HepG2 (cell line): Measurements from ENCODE around the gene GPATCH3. TPM values are rescaled to one million over a fixed set of nuclear protein-coding genes. Genes with fewer than 3 reads are reported as not detected.
A peak's percentile ranks its signal among the peaks of the same experiment; 100 is the strongest.

ENCODE experiments used
- AHR ChIP-seq: IDR thresholded peaks from 2 replicates; pipeline ENCODE4 v1.6.1; 2018; ENCODE audit warnings: missing genetic modification reagents, missing compliant biosample characterization
- DR1 ChIP-seq: sonication (generic); formaldehyde crosslinking; IDR thresholded peaks from 2 replicates; pipeline ENCODE4 v1.8.0; 2021; ENCODE audit warnings: mild to moderate bottlenecking, missing genetic modification reagents, inconsistent platforms
- EP300 ChIP-seq, 3 experiments: sonication (generic) in 1 of 3; formaldehyde crosslinking in 1 of 3; IDR thresholded peaks; 2 replicates each; pipeline versions ENCODE4 v1.5.1 to v1.6.1; 2011 to 2020; ENCODE audit warnings: low read depth in 2 of 3, low read length in 2 of 3, borderline replicate concordance in 1 of 3, improper control_type of control experiment in 1 of 3, mild to moderate bottlenecking in 1 of 3, missing genetic modification reagents in 1 of 3, moderate library complexity in 1 of 3
- HES4 ChIP-seq: sonication (generic); formaldehyde crosslinking; IDR thresholded peaks from 2 replicates; pipeline ENCODE4 v1.9.0; 2021; ENCODE audit warnings: mild to moderate bottlenecking, missing genetic modification reagents, borderline replicate concordance
- HOXD1 ChIP-seq: sonication (generic); formaldehyde crosslinking; IDR thresholded peaks from 2 replicates; pipeline ENCODE4 v1.5.0; 2020; ENCODE audit warnings: missing genetic modification reagents
- ISX ChIP-seq: sonication (generic); formaldehyde crosslinking; conservative IDR thresholded peaks from 2 replicates; pipeline ENCODE4 v1.5.0; 2020; ENCODE audit warnings: missing genetic modification reagents
- MBNL3 ChIP-seq: fragments of 250-450 bp; sonication (Bioruptor Pico); conservative IDR thresholded peaks from 2 replicates; pipeline ENCODE4 v1.8.0; 2022; ENCODE audit warnings: mild to moderate bottlenecking, inconsistent platforms
- MED8 ChIP-seq: sonication (generic); formaldehyde crosslinking; IDR thresholded peaks from 2 replicates; pipeline ENCODE4 v1.8.1; 2023; ENCODE audit warnings: mild to moderate bottlenecking, missing genetic modification reagents; ENCODE audit not compliant: insufficient replicate concordance
- NFE2L1 ChIP-seq: sonication (generic); formaldehyde crosslinking; IDR thresholded peaks from 2 replicates; pipeline ENCODE4 v1.4.0; 2020; ENCODE audit warnings: missing genetic modification reagents, mild to moderate bottlenecking, borderline replicate concordance
- NR2C2 ChIP-seq: sonication (generic); formaldehyde crosslinking; IDR thresholded peaks from 2 replicates; pipeline ENCODE4 v1.4.0; 2020; ENCODE audit warnings: missing genetic modification reagents, mild to moderate bottlenecking, moderate library complexity, borderline replicate concordance
- NR2F6 ChIP-seq, 2 experiments: IDR thresholded peaks; 2 replicates each; pipeline ENCODE4 v1.6.1; 2016; ENCODE audit warnings: antibody characterized with exemption in 1 of 2, mild to moderate bottlenecking in 1 of 2
- RBM22 ChIP-seq: fragments of 200-400 bp; formaldehyde crosslinking; optimal IDR thresholded peaks from 2 replicates; pipeline ENCODE3; 2017; ENCODE audit warnings: mild to moderate bottlenecking, low read length, moderate library complexity
- SIX1 ChIP-seq: sonication (generic); formaldehyde crosslinking; IDR thresholded peaks from 2 replicates; pipeline ENCODE4 v1.4.0; 2020; ENCODE audit warnings: missing genetic modification reagents, borderline replicate concordance
- SMYD3 ChIP-seq: sonication (generic); formaldehyde crosslinking; IDR thresholded peaks from 2 replicates; pipeline ENCODE4 v1.8.1; 2023; ENCODE audit warnings: mild to moderate bottlenecking, missing genetic modification reagents
- SP4 ChIP-seq: sonication (generic); formaldehyde crosslinking; IDR thresholded peaks from 2 replicates; pipeline ENCODE4 v1.8.1; 2023; ENCODE audit warnings: mild to moderate bottlenecking, missing genetic modification reagents
- TEAD2 ChIP-seq: sonication (generic); formaldehyde crosslinking; IDR thresholded peaks from 2 replicates; pipeline ENCODE4 v1.9.0; 2021; ENCODE audit warnings: missing genetic modification reagents
- U2AF1 ChIP-seq: fragments of 200-400 bp; formaldehyde crosslinking; optimal IDR thresholded peaks from 2 replicates; pipeline ENCODE3; 2017; ENCODE audit warnings: mild to moderate bottlenecking, low read depth, low read length
- ZNF101 ChIP-seq: sonication (generic); formaldehyde crosslinking; IDR thresholded peaks from 2 replicates; pipeline ENCODE4 v1.4.0; 2020; ENCODE audit warnings: mild to moderate bottlenecking, low read depth, missing genetic modification reagents, borderline replicate concordance
- ZNF253 ChIP-seq: sonication (generic); formaldehyde crosslinking; IDR thresholded peaks from 2 replicates; pipeline ENCODE4 v1.8.0; 2022; ENCODE audit warnings: mild to moderate bottlenecking, missing genetic modification reagents, borderline replicate concordance
- ZNF543 ChIP-seq: sonication (generic); formaldehyde crosslinking; IDR thresholded peaks from 2 replicates; pipeline ENCODE4 v1.4.0; 2020; ENCODE audit warnings: mild to moderate bottlenecking, missing genetic modification reagents
- ZNF577 ChIP-seq: sonication (generic); formaldehyde crosslinking; IDR thresholded peaks from 2 replicates; pipeline ENCODE4 v1.4.0; 2020; ENCODE audit warnings: mild to moderate bottlenecking, low read depth, missing genetic modification reagents, borderline replicate concordance
- ZNF746 ChIP-seq: sonication (generic); formaldehyde crosslinking; IDR thresholded peaks from 2 replicates; pipeline ENCODE4 v1.8.0; 2022; ENCODE audit warnings: mild to moderate bottlenecking, missing genetic modification reagents
- polyA plus RNA-seq, 8 experiments: library from polyadenylated mRNA; depleted of rRNA in 3 of 8; stranded (reverse) in 7 of 8; unstranded in 1 of 8; fragments of >200 nt; fragmentation: Illumina TruSeq in 4 of 8; extraction: Trizol in 4 of 8; gene quantifications; 2 replicates each; pipeline versions ENCODE4 v1.2.1 to v1.2.3, GENCODE V29; 2011 to 2016; ENCODE audit warnings: low read depth in 4 of 8, missing spikeins in 1 of 8, mixed read lengths in 1 of 8; ENCODE audit not compliant: insufficient read depth in 1 of 8
- total RNA-seq, 5 experiments: library from RNA; depleted of rRNA; stranded (reverse); fragments of >200 nt; fragmentation: Illumina TruSeq; extraction: Trizol; gene quantifications; 2 replicates each; pipeline ENCODE4 v1.2.3, GENCODE V29; 2016; ENCODE audit warnings: low read depth in 1 of 5
- TF ChIP-seq, protein P1 (sequence below): sonication (generic); formaldehyde crosslinking; IDR thresholded peaks from 2 replicates; pipeline ENCODE4 v1.4.0; 2020; ENCODE audit warnings: mild to moderate bottlenecking, missing genetic modification reagents
- TF ChIP-seq, protein P2 (sequence below): sonication (generic); formaldehyde crosslinking; conservative IDR thresholded peaks from 2 replicates; pipeline ENCODE4 v1.8.1; 2023; ENCODE audit warnings: missing genetic modification reagents
- TF ChIP-seq, protein P3 (sequence below): conservative IDR thresholded peaks from 2 replicates; pipeline ENCODE4 v1.6.1; 2018; ENCODE audit warnings: missing genetic modification reagents

GPATCH3 gene
- total and polyA plus RNA-seq, 2 of the 13 experiments (the other 11 are each of a cell fraction or from before 2014, with no cell fraction given) = 8.3 to 11.0 TPM

GRCh38 chr1:26900001-26900814, at the start of gene GPATCH3 (continued):
- TF ChIP-seq, protein P1, sequence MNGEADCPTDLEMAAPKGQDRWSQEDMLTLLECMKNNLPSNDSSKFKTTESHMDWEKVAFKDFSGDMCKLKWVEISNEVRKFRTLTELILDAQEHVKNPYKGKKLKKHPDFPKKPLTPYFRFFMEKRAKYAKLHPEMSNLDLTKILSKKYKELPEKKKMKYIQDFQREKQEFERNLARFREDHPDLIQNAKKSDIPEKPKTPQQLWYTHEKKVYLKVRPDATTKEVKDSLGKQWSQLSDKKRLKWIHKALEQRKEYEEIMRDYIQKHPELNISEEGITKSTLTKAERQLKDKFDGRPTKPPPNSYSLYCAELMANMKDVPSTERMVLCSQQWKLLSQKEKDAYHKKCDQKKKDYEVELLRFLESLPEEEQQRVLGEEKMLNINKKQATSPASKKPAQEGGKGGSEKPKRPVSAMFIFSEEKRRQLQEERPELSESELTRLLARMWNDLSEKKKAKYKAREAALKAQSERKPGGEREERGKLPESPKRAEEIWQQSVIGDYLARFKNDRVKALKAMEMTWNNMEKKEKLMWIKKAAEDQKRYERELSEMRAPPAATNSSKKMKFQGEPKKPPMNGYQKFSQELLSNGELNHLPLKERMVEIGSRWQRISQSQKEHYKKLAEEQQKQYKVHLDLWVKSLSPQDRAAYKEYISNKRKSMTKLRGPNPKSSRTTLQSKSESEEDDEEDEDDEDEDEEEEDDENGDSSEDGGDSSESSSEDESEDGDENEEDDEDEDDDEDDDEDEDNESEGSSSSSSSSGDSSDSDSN (CRISPR knock-in tag) = peak; percentile 71
- TF ChIP-seq NFE2L1 (CRISPR knock-in tag) (no peak), ZNF543 (CRISPR knock-in tag) (no peak), ZNF253 (CRISPR knock-in tag) (no peak), RBM22 (no peak), TEAD2 (CRISPR knock-in tag) (no peak), HOXD1 (no peak), ZNF577 (no peak), ISX (CRISPR knock-in tag) (no peak), NR2F6 (IDR thresholded peaks at IDR 0.05) (no peak), NR2F6 (CRISPR knock-in tag; IDR thresholded peaks at IDR 0.05) (peak; percentile 39; the same call in 1 of the 2 replicates), ZNF746 (no peak), ZNF101 (CRISPR knock-in tag) (no peak), MBNL3 (CRISPR knock-in tag) (no peak), U2AF1 (no peak), MED8 (CRISPR knock-in tag) (peak; percentile 46), NR2C2 (CRISPR knock-in tag) (peak; percentile 52; the same call in 1 of the 2 replicates), HES4 (CRISPR knock-in tag) (no peak; the same call in 1 of the 2 replicates), SMYD3 (CRISPR knock-in tag) (peak; percentile 83; the same call in 1 of the 2 replicates), EP300 (IDR thresholded peaks at IDR 0.05; ENCODE audit: low read depth in 2 of 2, low read length in 2 of 2) (peak in 1 of 2 experiments; percentile 36; a peak in 1 of 4 replicates), EP300 (CRISPR knock-in tag; IDR thresholded peaks at IDR 0.05; ENCODE audit: borderline replicate concordance) (no peak), SP4 (CRISPR knock-in tag) (peak; percentile 55; the same call in 1 of the 2 replicates), SIX1 (no peak), DR1 (CRISPR knock-in tag) (peak; percentile 72; the same call in 1 of the 2 replicates), AHR (CRISPR knock-in tag) (peak; percentile 74; the same call in 1 of the 2 replicates)
- TF ChIP-seq, protein P2, sequence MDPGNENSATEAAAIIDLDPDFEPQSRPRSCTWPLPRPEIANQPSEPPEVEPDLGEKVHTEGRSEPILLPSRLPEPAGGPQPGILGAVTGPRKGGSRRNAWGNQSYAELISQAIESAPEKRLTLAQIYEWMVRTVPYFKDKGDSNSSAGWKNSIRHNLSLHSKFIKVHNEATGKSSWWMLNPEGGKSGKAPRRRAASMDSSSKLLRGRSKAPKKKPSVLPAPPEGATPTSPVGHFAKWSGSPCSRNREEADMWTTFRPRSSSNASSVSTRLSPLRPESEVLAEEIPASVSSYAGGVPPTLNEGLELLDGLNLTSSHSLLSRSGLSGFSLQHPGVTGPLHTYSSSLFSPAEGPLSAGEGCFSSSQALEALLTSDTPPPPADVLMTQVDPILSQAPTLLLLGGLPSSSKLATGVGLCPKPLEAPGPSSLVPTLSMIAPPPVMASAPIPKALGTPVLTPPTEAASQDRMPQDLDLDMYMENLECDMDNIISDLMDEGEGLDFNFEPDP (CRISPR knock-in tag) = no peak
- TF ChIP-seq, protein P3, sequence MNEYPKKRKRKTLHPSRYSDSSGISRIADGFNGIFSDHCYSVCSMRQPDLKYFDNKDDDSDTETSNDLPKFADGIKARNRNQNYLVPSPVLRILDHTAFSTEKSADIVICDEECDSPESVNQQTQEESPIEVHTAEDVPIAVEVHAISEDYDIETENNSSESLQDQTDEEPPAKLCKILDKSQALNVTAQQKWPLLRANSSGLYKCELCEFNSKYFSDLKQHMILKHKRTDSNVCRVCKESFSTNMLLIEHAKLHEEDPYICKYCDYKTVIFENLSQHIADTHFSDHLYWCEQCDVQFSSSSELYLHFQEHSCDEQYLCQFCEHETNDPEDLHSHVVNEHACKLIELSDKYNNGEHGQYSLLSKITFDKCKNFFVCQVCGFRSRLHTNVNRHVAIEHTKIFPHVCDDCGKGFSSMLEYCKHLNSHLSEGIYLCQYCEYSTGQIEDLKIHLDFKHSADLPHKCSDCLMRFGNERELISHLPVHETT (CRISPR knock-in tag) = 0 out of 2 replicates have a peak, but pooled peaks have one; percentile 25
